Erythroblast (primary cell): Measurements from ENCODE around the gene FCER1G.

Source experiments
- DNase-seq, 2 experiments: peaks; one replicate each; lab custom pipeline; 2025; lab: John Stamatoyannopoulos, UW
- GATA1 ChIP-seq: IDR thresholded peaks from 2 replicates; pipeline ENCODE4 v1.6.1; 2011; ENCODE audit warnings: low read depth, mild to moderate bottlenecking, control low read depth, low read length, moderate library complexity
- POLR2A ChIP-seq: IDR thresholded peaks from 2 replicates; pipeline ENCODE4 v1.6.1; 2011; ENCODE audit warnings: mild to moderate bottlenecking, low read length

FCER1G gene

GRCh38 chr1:161177112-161177935 is 37.8 kb upstream of the FCER1G start, which contains the start of gene B4GALT3:
TSS of gene B4GALT3 (minus strand) at chr1:161177507. CDS start at chr1:161176060, 1,447 bp downstream.
- TF ChIP-seq GATA1 (no peak), POLR2A (peak; percentile 94)
- DNase-seq: peak; percentile 90 to 94

GRCh38 chr1:161177936-161178244 is 37.2 kb upstream of the FCER1G start:
- DNase-seq: no peak
- no peak for TF ChIP-seq GATA1
- no peak for TF ChIP-seq POLR2A

GRCh38 chr1:161179698-161180097 is 35.4 kb upstream of the FCER1G start:
- no peak for DNase-seq

GRCh38 chr1:161180639-161181038 is 34.5 kb upstream of the FCER1G start:
- no peak for DNase-seq
- TF ChIP-seq GATA1 (no peak), POLR2A (no peak)

More at GRCh38 chr1:161179698-161180097, 35.4 kb upstream of the FCER1G start:
- TF ChIP-seq GATA1 (no peak), POLR2A (no peak)

- peak; percentile 19 to 57 for DNase-seq
- TF ChIP-seq GATA1 (no peak), POLR2A (no peak)
Observed at GRCh38 chr1:161182214-161182613, 32.9 kb upstream of the FCER1G start.

- peak; percentile 22 to 34 for DNase-seq
- no peak for TF ChIP-seq POLR2A
- no peak for TF ChIP-seq GATA1
Observed at GRCh38 chr1:161185282-161185682, 29.8 kb upstream of the FCER1G start.

- no peak for TF ChIP-seq POLR2A
- DNase-seq: no peak
Observed at GRCh38 chr1:161185732-161186311, 29.3 kb upstream of the FCER1G start.

- DNase-seq: no peak
- TF ChIP-seq POLR2A (no peak), GATA1 (no peak)
Observed at GRCh38 chr1:161187311-161187710, 27.8 kb upstream of the FCER1G start.

- no peak for TF ChIP-seq GATA1
- no peak for TF ChIP-seq POLR2A
- no peak for DNase-seq
Observed at GRCh38 chr1:161188381-161188780, 26.7 kb upstream of the FCER1G start.

GRCh38 chr1:161189036-161189435 is 26.1 kb upstream of the FCER1G start:
- TF ChIP-seq POLR2A: no peak
- TF ChIP-seq GATA1: no peak
- no peak for DNase-seq

GRCh38 chr1:161190962-161191521 is 24.1 kb upstream of the FCER1G start:
- TF ChIP-seq POLR2A: no peak
- TF ChIP-seq GATA1: no peak
- no peak for DNase-seq

GRCh38 chr1:161191971-161192370 is 23.1 kb upstream of the FCER1G start:
- TF ChIP-seq POLR2A: no peak
- TF ChIP-seq GATA1: no peak
- no peak for DNase-seq

- TF ChIP-seq GATA1 (no peak), POLR2A (no peak)
- peak; percentile 81 to 88 for DNase-seq
Observed at GRCh38 chr1:161192476-161193465, 22.3 kb upstream of the FCER1G start.
